Stimulated activated CD8-positive, alpha-beta memory T cell treated with anti-CD3 and anti-CD28 coated beads, Interleukin-12 subunit alpha, Interleukin-12 subunit beta, amount 100 ng/mL, for 4 hours (primary cell): ENCODE results near the gene DENND2A.
"Not testable (repeated sequence)": the region's sequence is repeated elsewhere in the genome, so short reads cannot be mapped to it uniquely, and the experiment has no call there.

ENCODE experiments used
- DNase-seq: peaks from one replicate; pipeline ENCODE4 v3.0.0-alpha.2; 2020; ENCODE audit warnings: low read depth

The DENND2A gene

DNA sequence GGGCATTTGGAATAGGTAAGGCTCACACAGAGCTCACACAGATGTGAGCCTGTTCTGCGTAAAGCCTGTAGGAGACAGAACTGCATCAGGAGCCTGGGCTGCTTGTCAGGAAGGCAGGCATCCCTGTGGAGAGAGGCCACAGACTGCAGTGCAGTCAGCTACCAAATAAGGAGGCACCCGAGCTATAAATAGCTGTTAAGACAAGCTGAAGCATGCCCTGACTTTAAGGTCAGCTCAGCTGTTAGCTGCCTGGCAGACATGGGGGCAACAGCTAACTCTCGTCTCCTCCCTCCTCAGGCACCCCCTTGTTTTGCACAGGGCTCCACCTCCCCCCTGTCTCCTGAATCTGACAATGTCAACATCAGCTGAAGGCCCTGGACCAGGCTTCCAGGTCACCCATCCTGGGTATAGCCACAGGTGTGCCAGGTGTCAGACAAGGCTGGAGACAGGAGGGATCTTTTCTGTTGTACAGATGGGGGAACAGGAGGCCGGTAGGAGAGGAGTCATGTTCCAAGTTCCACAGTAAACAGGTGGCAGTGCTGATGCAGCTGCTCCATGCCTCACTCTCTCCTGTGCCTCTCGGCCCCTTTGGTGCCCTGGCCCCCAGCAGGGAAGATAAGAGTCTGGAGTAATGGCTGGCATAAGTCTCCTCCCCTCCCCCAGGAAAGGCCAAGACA is 133.7 kb downstream of the DENND2A start:
- no peak for DNase-seq

DNA sequence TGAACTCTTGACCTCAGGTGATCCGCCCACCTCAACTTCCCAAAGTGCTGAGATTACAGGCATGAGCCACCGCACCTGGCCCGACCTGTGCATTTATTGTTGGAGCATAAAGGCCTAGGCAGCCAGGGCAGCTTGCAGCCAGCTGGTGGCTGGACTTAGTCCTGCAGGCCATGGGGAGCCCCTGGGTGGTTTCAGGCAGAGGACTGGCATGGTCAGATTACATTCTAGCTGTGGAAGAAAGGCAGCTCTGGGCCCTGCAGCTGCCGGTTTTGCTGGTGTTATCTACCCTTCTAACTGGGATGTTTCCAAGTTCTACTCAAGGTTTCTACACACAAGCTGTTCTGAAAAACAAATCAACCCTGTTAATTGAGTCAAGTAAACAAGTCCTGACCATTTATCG is 138.6 kb downstream of the DENND2A start:
- no peak for DNase-seq

DNA sequence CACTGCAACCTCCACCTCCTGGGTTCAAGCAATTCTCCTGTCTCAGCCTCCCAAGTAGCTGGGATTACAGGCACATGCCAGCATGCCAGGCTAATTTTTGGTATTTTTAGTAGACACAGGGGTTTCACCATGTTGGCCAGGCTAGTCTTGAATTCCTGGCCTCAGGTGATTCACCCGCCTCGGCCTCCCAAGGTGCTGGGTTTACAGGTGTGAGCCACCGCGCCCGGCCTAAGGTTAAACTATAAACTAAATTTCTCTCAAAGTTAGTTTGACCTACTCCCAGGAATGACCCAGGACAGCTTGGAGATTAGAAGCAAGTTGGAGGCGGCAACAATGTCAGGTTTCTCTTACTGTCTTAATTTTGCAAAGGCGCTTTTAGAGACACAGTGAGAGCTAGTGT is 142.8 kb downstream of the DENND2A start:
- DNase-seq: not testable (repeated sequence)

DNA sequence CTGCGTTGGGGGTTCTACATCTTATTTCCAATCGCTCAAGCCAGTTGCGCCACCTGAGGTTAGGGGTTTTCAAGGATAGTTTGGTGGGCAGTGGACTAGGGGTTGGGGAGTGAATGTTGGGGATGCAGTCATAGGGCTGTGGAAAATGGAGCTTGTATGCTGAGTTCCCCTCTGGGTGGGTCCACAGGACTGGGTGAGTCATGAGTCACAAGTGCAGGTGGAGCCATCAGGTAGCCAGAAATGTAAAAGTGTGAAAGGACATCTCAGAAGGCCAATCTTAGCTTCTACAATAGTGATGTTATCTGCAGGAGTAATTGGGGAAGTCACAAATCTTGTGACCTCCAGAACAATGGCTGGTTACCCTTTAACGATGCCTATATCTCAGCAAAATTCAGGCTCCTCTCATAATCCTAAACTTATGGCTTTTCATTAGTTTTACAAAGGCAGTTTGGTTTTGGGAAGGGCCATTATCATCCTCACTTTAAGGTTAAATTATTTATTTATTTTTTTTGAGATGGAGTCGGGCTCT is 143.3 kb downstream of the DENND2A start:
- no peak for DNase-seq

DNA sequence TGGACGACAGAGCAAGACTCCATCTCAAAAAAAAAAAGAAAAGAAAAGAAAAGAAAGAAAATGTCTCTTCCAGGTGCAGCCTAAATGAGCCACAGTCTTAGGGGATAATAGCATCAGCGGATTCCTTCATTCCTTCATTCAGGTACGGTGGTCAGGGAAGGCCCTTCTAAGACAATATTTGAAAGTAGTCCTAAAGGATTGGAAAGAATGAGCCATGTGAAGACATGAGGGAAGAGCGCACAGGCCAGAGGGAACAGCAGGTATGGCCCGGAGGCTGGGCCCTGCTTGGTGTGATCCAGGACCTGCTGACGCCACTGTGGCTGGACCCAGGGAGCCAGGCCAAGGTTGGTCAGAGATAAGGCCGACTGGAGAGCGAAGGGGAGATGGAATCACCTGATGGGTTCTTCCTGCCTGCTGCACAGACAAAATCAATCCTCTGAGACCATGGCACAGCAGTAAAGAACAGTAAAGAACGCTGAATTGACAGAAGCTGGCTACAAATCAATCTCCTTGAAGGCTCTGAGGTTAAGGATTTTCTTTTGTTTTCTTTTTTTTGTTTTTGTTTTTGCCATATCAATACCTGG is 145.0 kb downstream of the DENND2A start:
- DNase-seq: no peak

DNA sequence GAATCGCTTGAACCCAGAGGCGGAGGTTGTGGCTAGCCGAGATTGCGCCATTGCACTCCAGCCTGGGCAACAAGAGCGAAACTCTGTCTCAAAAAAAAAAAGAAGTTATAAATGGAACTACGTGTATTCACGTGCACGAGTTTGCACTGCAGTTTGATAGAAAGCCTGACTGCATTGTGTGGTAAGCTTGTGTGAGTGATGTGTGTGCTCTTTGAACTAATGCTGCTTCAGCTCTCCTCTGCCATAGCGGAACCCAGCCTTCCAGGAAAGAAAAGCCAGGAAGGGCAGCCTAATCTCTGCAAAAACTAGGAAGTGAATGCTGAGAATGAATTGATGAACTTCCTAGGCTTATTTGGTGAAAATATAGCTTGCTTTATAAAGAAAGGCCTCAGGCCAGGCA is 145.7 kb downstream of the DENND2A start:
- DNase-seq: no peak

DNA sequence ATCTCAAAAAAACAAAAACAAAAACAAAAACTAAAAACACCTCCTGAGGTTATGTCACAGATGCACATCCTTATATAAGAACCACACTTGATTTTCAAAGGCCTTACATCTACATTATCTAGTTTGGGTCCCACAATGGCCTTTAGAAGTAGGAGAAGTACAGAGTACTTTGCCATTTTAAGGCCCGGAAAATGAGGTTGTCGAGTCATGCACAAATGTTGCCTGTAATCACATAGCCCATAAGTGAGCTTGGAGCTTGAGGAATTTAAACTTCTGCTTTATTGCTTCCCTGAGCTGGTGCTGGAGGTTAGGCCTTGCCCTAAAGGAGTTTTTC is 151.6 kb downstream of the DENND2A start:
- no peak for DNase-seq

DNA sequence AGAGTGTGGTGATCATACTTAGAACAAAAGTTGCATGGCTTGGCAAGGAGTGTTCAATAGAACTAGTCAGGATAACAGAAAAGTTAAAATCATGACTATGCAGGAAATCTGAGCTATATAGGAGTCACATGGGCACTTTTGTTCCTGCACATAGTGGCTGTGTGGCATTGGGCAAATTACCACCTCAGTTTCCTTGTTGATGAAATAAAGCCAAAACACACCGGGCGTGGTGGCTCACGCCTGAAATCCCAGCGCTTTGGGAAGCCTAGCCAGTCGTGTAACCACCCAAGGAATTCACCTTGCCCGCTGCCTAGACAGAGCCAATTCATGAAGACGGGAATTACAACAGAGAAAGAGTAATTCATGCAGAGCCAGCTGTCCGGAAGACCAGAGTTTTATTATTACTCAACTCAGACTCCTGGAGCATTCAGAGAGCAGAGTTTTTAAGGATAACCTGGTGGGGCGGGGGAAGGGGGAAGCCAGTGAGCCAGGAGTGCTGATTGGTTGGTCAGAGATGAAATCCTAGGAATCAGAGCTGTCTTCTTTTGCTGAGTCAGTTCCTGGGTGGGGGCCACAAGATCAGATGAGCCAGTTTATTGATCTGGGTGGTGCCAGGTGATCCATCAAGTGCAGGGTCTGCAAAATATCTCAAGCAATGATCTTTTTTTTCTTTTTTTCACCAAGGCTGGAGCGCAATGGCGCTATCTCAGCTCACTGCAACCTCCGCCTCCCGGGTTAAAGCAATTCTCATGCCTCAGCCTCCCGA is 154.9 kb downstream of the DENND2A start:
- no peak for DNase-seq

DNA sequence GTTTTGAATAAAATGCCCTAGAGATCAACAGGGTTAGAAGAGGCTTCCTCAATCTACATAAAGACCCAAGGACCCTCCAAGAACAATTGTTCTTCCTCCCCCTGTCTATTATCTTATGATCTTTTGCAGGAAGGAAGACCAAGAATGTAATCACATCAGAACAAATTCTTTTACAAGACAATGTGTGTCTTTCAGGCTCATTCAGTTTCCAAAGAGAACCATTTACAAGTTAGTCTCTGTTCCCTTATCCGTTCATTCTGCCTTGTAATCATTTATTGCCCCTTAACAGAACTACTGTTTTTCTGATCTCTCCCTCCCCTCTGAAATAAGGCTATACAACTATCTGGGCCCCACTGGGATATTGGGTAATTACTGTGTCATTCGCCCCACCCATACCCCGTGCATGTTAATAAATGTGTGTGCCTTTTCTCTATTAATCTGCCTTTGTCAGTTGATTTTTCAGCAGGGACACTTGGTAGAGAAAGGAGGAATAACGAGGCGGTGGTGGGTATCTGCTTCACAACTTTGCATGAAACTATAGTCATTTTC is 155.6 kb downstream of the DENND2A start:
- DNase-seq: no peak

DNA sequence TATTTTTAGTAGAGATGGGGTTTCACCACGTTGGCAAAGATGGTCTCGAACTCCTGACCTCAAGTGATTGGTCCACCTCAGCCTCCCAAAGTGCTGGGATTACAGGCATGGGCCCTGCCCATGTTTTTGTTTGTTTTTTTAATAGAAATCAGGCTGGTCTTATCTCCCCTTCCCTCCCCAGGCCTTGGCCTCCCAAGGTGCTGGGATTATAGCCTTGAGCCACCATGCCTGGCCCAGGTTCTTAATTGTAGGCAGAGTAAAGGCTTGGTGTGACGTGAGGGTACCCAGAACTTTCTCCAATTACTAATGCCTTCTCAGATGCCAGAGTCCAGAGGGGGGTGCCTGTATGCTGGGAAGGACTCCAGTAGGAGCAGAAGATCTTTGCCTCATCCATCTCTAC is 156.1 kb downstream of the DENND2A start:
- DNase-seq: no peak

DNA sequence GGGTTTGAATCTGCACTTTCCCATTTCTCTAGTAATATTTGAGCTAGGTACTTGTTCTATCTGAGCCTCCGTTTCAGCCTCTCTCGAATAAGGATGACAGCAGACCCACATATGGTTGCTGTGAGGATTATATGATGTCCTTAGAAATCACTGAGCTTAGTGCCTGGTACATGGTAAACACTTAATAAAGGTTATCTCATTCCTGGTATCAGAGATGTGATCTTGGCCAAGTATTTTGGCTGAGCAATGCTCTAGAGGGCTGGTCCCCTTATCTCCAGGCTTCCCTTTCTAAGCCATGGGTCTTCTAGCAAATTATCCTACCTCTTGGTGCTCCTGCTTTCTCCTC is 160.9 kb downstream of the DENND2A start:
- DNase-seq: no peak

DNA sequence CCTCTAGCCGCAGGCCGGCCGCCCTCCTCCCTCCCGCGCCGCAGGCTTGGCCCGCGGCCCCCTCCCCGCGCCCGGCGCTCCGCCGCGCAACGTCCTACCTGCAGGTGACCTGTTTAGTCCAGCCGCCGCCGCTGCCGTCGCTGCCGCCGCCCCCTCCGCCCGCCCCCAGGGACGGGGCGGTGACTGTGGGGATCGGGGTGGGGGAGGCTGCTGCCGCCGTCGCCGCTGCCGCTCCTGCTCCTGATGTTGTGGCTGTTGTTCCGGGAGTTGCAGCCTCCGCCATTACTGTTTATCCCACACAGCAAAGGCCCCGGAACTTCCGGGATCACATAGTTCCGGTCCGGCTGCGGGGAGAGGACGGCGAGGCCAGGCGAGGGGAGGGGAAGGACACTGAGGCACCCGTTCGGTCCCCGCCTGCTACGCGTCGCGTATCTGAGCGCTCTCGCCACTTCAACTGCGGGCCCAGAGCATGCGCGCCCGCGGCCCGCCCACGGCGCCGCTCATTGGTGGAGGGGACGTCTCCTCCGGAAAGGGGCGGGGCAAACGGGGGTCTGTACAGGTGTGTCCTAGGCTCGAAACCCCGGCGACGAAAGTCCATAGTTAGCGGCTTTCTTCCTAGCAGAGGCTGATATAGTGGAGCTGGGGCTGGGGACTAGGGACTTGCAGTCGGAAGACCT is 161.4 kb downstream of the DENND2A start, which contains the start of gene MKRN1:
Gene MKRN1 (minus strand): TSS at position 444 of the 677 bp plus-strand sequence. CDS start 161 bp downstream, at position 283.
- DNase-seq: peak; percentile 89

DNA sequence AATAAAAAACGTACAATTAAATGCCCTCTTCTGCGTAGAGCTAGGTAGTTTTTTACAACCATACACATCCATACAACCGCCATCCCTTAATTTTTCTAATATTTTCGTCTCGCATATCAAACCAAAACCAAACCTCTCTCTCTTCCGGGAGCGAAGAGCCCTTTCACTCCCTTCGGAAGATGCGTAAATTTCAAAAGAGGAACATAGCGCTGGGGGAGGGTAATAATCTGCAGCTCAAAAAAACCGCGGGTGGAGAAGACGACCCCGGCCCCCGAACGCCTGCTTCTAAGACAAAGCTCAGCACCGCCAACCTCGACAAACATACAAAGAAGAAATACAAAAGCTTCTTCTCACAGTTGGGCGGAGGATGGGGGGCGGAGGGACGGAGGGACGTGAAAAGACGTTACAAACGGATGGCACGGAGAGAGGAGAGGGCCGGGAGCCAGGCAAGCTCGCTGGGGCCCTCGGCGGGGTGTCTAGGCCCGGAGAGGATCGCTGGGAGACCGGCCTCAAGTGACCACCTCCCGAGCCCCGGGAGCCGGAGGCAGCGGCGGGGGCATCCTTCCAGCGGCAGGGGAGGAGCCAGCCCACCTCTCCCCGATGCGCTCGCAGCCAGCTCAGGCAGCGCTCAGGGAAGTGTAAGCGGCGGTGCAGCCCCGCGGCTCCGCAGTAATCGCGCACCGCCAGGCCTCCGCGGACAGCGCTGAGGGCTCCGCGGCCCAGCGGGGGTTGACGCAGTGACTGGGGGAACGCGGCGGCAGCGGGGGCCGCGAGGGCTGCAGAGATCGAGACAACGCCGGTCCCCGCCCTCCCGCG is 162.2 kb downstream of the DENND2A start:
- DNase-seq: no peak

DNA sequence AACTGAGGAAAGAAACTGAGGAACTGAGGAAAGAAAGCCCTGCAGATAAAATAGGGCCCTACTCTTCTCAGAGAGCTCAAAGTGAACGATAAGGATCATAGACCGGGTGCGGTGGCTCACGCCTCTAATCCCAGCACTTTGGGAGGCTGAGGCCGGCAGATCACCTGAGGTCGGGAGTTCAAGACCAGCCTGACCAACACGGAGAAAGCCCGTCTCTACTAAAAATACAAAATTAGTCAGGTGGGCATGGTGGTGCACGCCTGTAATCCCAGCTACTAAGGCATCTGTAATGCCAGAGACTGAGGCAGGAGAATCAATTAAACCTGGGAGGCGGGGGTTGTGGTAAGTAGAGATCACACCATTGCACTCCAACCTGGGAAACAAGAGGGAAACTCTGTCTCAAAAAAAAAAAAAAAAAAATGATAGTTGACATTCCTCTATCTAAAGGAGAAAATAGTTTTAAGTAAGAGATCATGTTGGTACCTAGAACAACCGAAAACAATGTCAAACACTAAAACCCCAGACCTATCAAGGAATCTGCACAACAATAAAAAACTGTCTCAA is 163.8 kb downstream of the DENND2A start:
- no peak for DNase-seq

DNA sequence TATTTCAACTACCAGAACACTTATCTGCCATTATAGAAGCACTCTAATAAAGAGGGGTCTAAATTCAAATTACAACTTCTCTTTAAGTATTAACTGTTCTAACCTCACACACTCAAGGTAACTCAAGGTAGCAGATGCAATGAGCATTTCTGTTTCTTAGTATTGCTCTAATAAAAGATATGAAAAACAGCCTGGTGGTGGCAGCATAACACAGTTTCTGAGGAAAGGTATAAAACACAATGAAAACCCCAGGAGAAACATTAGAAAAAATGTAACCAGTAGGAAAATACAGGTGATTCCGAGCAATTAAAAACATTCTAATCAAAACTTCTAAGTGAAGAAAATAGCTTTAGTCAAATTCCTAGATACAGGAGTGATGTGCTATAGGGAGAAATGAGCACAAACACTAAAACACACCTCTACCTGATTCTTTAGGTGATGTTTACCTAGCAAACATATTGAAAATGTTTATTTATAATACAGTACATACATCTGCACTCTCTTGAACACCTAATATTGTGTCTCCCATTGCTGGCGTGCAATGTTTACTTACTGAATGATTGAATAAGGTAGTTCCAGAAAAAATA is 164.8 kb downstream of the DENND2A start:
- DNase-seq: no peak
